SIG-M5 treated with dmso at 0.1 percent for 504 hours (cell line): ENCODE measurements around the gene KRT74.
"Not testable (repeated sequence)": the region's sequence is repeated elsewhere in the genome, so short reads cannot be mapped to it uniquely, and the experiment has no call there.

Experiments used
- DNase-seq: peaks from one replicate; lab custom pipeline; 2025; ENCODE audit not compliant: unreplicated experiment; lab: John Stamatoyannopoulos, UW

The KRT74 gene

DNA sequence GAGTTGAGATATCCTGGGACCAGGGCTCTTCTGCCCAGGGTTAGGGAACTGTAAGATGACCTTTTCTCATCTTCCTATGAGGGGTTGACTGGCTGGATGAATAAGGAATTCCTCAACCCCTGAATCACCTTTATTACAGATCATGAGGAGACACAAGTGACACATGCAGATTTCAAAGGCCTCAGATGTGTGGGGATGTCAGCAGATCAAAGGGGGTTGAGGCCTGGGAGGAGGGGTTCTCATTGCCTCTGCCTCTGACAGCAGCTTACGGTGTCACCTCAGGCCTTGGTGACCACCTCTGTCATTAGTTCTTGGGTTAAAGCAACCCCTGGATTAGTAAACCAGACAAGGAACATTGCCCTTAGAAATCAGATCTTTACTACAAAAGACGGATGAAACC is 29.7 kb upstream of the KRT74 start:
- no peak for DNase-seq

DNA sequence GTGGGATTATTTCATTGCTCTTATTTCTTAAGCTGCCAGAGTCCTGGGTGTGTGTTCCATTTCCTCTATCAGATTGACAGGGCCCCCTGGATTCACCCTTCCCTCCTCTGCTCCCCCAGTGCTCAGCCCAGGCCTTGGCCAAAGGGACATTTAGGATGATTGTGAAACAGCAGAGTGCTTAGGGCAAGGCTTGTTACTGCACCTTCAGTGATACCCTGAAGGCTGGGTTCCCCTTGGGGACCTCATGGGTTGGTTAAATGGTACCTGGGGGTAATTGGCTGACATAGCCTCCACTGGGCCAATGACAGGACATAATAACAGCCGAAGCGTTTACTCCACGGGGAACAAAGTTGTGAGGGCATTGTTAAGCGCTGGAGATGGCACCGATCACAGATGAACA is 28.9 kb upstream of the KRT74 start:
- DNase-seq = no peak

DNA sequence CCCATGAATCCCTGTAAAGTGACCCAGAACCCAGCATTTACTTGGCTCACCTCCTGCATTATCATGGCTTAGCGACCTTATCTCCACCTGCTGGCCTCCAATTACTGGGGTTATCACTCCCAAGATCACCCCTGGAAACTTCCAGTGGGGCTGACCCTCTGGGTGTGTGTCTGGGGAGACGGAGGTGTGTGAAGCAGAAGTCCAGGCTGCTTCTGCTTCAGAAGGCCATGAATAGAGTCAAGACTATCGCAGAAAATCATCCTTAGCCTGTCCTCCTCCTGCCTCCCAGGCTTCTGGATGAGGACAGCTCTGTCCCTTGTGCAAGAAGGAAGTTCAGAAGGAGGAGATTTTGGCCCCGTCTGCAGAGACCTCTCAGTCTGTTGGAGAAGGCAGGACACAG is 28.0 kb upstream of the KRT74 start:
- DNase-seq = no peak

DNA sequence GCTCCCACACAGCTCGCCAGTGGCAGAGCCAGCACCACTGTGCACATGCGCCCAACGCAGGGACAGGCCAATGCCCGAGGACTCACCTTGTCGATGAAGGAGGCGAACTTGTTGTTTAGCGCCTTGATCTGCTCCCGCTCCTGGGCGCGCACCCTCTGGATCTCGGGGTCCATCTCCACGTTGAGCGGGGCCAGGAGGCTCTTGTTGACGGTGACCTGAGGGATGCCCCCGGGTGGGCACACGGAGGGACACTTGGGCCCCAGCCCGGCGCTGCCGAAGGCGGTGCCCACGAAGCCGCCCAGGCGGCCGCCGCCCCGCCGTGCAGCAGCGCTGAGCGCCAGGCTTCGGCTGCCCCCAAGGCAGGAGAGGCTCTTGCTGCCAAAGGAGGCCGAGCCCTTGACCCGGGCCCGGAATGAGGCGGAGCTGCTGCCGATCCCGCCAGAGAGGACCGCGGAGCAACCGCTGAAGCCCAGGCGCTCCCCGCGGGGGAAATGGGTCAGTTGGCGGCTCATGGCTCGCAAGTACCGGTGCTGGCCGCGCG is 27.4 kb upstream of the KRT74 start, which contains the start of gene KRT72:
TSS of gene KRT72 (minus strand) at position 523 of the 541 bp plus-strand sequence. CDS start at position 512, 11 bp downstream.
- DNase-seq = no peak

DNA sequence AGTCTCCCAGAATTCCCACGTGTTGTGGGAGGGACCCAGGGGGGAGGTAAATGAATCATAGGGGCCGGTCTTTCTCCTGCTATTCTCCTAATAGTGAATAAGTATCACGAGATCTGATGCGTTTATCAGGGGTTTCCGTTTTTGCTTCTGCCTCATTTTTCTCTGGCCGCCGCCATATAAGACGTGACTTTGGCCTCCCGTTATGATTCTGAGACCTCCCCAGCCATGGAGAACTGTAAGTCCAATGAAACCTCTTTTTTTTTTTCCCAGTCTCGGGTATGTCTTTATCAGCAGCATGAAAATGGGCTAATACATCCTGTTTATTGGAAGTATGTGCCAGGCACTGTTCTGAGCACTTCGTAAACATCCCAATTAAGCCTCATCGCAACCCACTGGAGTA is 26.8 kb upstream of the KRT74 start:
- DNase-seq = no peak

DNA sequence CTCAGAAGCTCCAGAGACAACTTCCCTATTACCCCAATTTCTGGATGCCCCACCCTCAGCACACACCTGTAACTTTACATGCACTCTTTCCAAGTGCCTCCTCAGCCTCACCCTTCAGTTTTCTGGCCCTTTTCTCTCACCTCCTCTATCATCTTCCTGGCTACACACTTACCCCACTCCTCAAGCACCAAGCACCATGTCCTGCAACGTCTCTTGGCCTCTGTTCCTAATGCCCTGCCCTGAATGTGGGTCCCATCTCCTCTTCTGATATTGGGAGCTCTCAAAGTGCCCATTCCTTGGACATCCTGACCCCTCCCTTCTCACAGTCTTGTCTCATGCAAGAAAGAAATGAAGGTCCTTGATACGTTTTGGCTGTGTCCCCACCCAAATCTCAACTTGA is 26.4 kb upstream of the KRT74 start:
- DNase-seq = no peak

DNA sequence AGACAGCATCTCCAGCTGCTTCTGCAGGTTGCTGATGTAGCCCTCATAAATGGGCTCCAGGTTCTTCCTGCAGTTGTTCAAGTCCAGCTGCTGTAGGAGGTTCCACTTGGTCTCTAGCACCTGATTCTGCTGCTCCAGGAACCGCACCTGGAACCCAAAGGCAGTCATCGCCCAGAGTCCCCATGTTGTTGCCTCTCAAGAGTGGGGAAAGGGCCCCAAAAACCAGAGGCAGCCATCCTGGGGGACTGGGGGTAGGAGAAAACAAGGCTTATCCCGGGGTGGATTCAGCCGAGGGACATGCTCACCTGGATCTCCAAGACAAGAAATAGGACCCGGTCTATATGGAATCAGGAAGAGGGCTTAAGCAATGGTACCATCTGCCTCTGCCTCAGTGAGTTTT is 25.3 kb upstream of the KRT74 start:
- no peak for DNase-seq

DNA sequence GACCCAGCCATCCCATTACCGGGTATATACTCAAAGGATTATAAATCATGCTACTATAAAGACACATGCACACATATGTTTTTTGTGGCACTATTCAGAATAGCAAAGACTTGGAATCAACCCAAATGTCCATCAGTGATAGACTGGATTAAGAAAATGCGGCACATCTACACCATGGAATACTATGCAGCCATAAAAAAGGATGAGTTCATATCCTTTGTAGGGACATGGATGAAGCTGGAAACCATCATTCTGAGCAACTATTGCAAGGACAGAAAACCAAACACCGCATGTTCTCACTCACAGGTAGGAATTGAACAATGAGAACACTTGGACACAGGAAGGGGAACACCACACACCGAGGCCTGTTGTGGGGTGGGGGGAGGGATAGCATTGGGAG is 20.6 kb upstream of the KRT74 start:
- DNase-seq = not testable (repeated sequence)

DNA sequence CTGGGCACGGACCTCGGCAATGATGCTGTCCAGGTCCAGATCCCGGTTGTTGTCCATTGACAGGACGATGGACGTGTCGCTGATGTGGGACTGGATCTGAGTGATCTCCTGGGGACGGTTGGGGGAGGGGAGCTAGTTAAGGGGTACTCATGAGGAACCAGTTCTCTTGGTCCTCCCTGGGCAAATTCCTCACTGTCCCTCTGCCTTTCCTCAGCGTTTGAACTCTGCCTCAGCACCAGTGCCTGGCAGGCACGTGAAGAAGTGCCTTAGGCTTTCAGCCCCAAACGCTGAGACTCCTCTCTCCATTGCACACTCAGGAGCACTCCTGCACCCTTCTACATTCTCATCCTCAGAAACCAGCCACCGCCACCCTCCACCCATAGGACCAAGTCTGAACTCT is 17.9 kb upstream of the KRT74 start:
- no peak for DNase-seq

DNA sequence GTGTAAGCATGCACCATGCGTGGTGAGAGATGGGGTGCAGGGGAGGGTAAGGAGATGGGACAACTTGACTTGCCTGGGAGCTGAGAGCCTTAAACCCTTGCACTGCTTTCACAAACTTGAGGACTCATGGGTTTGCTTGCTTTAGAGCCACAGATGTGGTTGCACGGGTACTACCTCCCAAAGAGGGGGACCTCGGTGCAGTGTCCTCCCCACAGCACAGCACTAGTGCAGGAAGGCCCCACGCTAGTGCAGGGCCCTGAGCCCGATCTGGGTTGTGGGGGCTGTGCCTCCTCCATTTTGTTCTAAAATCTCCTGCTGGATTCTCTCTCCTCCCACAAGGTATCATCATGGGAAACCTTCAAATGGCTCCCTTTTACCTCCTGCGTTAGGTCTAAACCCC is 16.4 kb upstream of the KRT74 start:
- no peak for DNase-seq

DNA sequence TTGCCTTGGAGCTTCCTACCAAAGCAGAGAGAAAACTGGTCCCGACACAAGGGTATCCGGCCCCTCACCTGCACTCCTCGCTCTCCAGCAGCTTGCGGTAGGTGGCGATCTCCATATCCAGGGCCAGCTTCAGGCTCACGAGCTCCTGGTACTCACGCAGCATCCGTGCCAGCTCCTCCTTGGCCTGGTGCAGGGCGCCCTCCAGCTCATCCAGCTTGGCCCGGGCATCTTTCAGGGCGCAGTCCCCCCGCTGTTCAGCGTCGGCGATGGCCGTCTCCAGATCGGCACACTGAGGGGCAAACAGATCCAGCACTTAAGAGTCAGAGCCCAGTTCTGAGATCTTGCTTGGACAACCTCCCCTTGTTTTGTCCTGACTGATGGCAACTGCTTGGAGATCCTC is 13.9 kb upstream of the KRT74 start:
- no peak for DNase-seq

DNA sequence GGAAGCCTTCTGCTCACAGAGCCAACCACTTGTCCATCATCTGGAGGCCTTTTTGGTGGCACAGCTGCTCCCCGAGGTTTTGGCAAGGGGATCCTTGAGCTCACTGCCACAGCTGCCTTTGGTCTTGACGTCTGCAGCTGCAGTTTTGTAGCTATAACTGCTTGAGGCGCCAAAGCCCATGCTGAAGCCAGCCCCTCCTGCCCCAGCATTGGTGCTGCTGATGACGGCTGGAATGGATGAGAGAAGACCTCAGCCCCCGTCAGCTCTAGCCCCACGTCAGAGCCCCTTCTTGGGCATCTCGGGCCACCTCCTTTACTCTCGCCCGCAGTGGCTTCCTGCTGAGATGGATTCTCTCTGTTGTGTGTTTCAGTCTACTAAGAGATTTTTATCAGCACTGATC is 12.3 kb upstream of the KRT74 start:
- DNase-seq = no peak

DNA sequence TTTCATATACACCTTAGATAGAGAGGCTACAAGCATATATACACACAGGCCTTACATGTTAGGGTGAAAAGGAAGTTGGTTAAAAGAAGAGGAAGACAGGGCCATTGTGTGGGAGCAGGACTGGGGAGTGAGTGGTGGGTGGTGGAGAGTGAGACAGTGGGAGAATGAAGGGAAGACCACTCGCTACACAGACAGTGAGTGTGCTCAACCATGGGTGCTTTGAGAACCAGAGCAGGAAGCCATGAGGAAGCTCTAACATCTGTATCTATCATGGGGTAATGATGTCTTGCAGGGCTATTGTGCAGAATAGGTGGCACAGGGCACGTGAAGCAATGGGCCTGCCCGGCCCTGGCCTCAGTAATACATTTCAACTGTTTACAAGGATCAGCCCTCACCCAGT is 11.4 kb upstream of the KRT74 start:
- no peak for DNase-seq

DNA sequence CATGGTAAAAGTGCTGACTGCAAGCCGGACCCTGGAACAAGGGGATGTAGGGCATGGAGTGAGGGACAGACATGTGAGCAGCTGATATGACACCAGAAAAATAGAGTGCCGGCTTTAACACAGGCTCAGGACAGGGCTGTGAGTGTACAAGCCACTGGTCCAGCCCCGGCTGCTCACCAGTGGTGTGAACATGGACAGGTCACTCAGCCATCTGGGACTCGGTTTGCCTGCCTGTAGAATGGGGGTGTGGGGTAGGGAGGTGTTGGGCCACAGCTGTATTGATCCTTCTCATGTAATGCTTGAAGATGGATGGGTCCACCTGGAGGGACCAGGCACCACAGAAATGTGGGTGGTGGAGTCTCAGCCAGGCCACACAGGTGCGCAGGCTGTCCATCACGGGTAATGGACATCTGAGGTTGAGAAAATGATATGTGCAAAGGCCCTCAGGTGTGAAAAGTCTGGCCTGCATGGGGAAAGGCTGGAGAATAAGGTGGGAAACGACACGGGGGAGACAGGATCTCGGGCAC is 10.6 kb upstream of the KRT74 start:
- no peak for DNase-seq

DNA sequence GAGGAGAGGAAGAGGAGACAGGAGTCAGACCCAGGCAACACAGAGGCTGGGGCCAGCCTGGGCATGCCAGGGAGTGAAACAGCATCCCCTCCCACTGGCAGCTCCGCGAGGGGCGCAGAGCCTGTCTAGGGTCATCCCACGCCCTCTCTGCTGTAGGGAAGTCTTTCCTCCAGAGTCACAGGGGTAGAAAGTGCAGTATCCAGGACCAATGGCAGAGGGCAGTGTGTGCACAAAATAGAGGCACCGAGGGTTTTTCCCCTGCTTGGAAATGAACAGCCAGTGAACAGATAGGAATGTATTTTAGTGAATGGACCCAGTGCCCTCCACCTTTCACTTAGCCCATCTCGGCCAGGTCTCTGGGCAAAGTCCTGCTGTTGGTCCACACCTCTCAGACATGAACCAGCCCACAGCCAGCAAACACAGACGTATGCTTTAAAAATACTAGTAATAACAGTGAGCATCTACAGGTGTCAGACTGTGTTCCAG is 9.4 kb upstream of the KRT74 start:
- DNase-seq = peak; percentile 66

DNA sequence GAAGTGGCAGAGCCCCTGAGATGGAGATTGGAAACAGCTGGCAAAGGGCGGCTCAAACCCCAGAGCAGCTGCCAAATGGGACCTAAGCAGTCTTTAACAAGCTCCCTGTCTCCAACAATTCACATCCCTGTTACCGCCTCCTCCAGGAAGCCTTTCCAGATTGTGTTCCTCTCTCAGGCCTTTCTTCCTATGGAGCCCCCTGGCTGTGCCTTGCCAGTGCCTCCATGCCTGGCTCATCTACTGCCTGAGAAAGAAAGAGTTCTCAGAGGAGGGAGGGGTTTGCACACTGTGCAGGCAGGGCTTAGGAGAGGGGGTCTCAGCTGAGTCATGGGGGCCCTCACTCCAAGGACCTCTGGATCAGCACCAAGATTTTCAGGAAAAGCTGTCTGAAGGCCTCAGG is 8.8 kb upstream of the KRT74 start:
- DNase-seq = no peak

DNA sequence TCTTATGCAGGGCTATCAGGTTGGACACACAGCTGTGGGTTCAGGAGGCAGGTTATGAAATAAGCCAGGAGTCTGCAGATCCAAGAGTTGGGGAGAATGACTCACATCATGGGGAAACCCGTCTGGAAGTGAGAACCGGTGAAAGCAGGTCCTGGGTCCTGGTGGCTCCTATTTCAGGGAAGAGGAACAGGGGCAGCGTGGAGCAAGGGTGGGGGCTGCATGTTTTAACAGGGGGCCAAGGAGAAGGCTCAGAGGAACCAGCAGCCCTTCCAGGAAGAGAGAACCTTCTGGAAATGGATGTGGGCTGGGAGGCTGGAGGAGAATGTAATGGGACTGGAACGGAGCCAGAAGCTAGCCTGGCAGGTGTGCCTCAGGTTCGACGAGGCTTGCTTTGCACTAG is 7.8 kb upstream of the KRT74 start:
- DNase-seq = no peak

DNA sequence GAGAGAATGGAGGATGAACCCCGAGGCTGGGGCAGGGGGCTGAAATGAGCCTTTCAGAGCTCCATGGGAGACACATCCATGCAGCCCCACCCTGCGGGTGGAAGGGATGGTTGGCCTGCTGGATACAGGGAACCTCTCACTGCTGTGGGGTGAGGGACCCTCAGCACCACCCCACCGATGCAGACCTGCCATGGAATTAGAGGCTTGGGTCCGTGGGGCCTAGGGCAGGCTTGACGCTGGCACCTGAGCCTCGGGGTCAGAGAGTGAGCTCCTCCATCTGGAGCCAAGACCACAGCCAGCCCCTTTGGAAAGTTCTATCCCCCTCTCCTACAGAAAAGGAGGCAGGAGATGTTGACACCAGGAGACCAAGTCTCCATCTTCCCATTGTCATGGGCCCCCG is 7.4 kb upstream of the KRT74 start:
- DNase-seq = no peak

DNA sequence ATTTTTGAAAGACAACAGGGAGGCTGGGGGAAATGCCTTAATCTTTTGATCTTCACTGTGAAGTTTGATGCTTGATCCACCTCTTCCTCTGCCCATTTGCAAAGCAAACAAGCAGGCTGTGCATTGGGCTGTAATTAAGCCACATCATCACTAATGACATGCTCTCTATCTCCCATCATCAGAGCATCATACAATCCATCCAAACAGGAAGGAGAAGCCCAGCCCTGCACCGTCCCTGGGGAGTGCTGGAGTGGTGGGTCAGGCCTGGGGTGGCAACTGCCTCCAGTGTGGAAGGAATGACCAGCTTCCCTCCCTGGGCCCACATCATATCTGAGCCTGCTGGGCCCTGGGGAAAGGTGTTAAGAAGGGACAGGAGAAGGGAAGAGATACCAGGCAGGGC is 6.9 kb upstream of the KRT74 start:
- no peak for DNase-seq

DNA sequence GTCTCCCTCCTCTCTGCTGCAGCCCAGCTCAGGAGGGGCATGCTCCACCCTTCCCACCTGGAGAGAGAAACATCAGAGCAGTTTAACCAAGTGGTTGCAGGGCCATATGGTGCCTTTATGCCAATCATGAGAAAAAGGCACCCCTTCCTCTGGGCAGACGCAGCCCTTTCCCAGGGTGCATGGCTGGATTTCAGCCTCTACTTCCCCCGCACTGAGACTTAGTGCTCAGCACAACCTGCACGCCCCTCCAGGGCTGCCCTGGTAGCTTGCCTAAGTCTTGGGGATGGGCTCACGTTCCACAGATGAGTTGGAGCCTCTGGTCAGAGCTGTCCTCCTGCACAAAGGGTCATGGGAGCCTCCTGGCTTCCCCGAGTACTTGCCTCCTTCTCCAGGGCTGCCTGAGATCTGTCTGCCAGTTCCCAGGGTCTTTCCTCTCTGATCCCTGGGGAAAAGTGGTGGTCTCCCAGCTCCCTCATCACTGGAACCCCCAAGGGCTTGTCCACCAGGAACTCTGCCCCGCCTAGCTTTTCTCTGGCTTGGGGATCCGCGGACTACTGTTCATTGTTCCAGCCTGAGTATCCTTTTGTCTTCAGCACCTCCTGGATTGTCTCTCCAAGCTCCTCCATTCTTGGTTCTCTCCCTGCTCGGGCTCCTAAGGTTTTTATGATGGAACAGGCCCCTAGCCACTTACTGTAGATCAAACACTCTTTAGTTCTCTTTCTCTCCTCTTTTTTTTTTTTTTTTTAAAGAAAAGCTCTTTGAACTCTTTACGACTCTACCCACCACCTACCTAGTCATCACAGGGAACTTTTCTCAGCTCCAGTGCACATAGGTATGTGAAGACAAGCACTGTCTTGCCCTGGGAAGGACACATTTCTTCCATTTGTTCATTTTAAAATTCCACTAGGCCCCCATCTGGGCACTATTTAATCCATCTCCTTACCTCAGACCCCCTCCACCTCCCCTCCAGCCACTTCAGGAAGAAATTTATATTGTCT is 6.1 kb upstream of the KRT74 start:
- DNase-seq = no peak

DNA sequence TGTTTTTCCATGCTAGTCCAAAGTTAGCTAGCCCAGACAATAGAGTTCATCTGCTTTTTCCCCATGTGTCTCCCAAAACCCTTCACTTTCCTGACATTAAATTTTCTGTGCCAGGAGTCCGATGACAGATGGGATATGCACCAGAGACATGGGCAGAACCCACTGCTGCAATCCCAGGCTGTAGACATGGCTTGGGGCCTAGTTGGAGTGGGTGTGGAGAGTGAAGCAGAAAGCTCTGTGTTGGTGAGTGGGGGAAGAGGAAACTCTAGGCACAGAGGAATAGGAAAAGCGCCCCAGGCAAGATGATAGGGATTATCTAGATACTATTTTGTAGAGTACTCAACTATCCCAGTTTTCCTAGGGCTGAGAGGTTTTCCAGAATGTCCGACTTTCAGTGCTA is 4.8 kb upstream of the KRT74 start:
- no peak for DNase-seq

DNA sequence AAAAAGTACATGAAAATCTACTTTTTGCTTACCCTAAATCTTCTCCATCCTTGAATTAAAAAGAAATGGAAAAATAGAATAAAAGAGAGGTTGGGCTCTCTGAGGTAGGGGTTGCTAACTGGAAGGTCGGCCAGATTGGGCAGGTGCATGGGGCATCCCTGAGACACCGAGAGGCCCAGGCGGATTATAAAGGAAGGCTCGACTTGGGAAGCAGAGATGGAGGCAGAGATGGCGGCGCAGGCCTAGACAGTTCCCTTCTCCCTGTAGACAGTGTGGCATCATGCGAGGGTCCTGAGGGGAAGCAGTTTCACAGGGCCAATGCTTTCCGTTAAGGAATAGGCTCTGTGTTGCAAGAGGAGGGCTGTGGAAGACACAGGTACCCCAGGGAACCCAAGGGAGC is 3.7 kb upstream of the KRT74 start:
- DNase-seq = no peak
